Endodermal cell (in vitro differentiated cells): ENCODE measurements around the gene CCDC146. TPM values are rescaled to one million over a fixed set of nuclear protein-coding genes. Genes with fewer than 3 reads are reported as not detected.
"Not testable (repeated sequence)": the region's sequence is repeated elsewhere in the genome, so short reads cannot be mapped to it uniquely, and the experiment has no call there.

Experiments
- DNase-seq: peaks from one replicate; pipeline ENCODE4 v3.0.0-alpha.2; 2017
- H3K27ac ChIP-seq: 2 replicates; pipeline ENCODE4 v1.5.1; 2013; ENCODE audit warnings: mild to moderate bottlenecking, low read depth, low read length, moderate library complexity
- H3K27me3 ChIP-seq: 2 replicates; pipeline ENCODE4 v1.6.1; 2013; ENCODE audit warnings: mild to moderate bottlenecking, low read length, moderate library complexity; ENCODE audit not compliant: insufficient read depth, control insufficient read depth, poor library complexity, severe bottlenecking
- H3K36me3 ChIP-seq: 2 replicates; pipeline ENCODE4 v1.7.0; 2013; ENCODE audit warnings: mild to moderate bottlenecking, low read length, moderate library complexity; ENCODE audit not compliant: control insufficient read depth, insufficient read depth
- H3K4me1 ChIP-seq: one replicate; pipeline ENCODE4 v1.7.0; 2013; ENCODE audit warnings: low read length; ENCODE audit not compliant: control insufficient read depth, insufficient read depth
- H3K4me3 ChIP-seq: 2 replicates; pipeline ENCODE4 v1.5.1; 2013; ENCODE audit warnings: mild to moderate bottlenecking, low read length, moderate library complexity
- H3K9ac ChIP-seq: 2 replicates; pipeline ENCODE4 v1.6.1; 2013; ENCODE audit warnings: mild to moderate bottlenecking, low read length, moderate library complexity; ENCODE audit not compliant: poor library complexity, severe bottlenecking; ENCODE audit errors: extremely low read depth
- H3K9me3 ChIP-seq: 2 replicates; pipeline ENCODE4 v1.6.1; 2013; ENCODE audit warnings: mild to moderate bottlenecking, low read length, moderate library complexity; ENCODE audit not compliant: control insufficient read depth
- H3K27ac Mint-ChIP-seq: 2 replicates; pipeline ENCODE4 v1.8.0; 2020; ENCODE audit warnings: mixed read lengths
- H3K27me3 Mint-ChIP-seq: 2 replicates; pipeline ENCODE4 v1.8.0; 2021; ENCODE audit warnings: mild to moderate bottlenecking, mixed read lengths; ENCODE audit not compliant: insufficient read depth
- H3K36me3 Mint-ChIP-seq: 2 replicates; pipeline ENCODE4 v1.8.0; 2020; ENCODE audit warnings: low read depth, mixed read lengths
- H3K4me1 Mint-ChIP-seq: 2 replicates; pipeline ENCODE4 v1.8.0; 2020; ENCODE audit warnings: mixed read lengths
- H3K4me3 Mint-ChIP-seq: 2 replicates; pipeline ENCODE4 v1.8.0; 2020; ENCODE audit warnings: mild to moderate bottlenecking, moderate library complexity, mixed read lengths
- H3K9me3 Mint-ChIP-seq: 2 replicates; pipeline ENCODE4 v1.8.0; 2020; ENCODE audit warnings: mild to moderate bottlenecking, mixed read lengths
- WGBS, 2 experiments: methylation state at CpG; one replicate each; pipeline versions ENCODE4 v1.1.5 to v1.1.7; 2013; ENCODE audit warnings: missing lambda C conversion rate in 2 of 2, mixed read lengths in 1 of 2; ENCODE audit not compliant: insufficient coverage in 1 of 2, insufficient read length in 1 of 2; 5-methylcytosine and 5-hydroxymethylcytosine counted together
- total RNA-seq, 2 donors: library from RNA; stranded (reverse); fragmentation: NEBNext Ultra II Directional in 1 of 2; extraction: Animal tissue kit (Norgen Biotek cat#: 25700) in 1 of 2; gene quantifications; 2 replicates in 1 of 2; 3 replicates in 1 of 2; pipeline ENCODE4 v1.2.1, GENCODE V29; 2021
- TF ChIP-seq, protein P1 (sequence below): fragments of 200-600 bp; sonication (generic); conservative IDR thresholded peaks from 2 replicates; pipeline ENCODE4 v1.5.0; 2021; ENCODE audit warnings: antibody characterized with exemption, mild to moderate bottlenecking

CCDC146 gene
- total RNA-seq, 2 donors from 2014 or later: 2.7 to 5.2 TPM

DNA sequence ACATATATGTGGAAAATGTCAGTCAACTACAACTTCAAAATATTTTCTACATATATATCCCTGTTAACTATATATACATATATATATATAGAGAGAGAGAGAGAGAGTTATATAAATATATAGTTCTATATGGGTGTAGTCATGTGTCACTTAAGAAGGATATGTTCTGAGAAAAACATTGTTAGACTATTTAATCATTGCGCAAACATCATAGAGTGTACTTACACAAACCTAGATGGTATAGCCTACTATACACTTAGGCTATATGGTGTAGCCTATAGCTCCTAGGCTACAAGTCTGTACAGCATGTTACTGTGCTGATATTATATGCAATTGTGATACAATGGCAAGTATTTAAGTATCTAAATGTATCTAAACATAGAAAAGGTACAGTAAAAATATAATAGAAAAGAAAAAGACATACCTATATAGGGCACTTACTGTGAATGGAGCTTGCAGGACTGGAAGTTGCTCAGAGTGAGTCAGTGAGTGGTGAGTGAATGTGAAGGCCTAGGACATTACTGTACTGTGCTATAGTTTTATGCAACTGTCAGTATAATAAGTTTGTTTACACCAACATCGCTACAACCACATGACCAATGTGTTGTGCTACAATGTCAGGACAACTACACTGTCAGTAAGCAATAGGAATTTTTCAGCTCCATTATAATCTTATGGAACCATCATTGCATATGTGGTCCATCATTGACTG is 95.2 kb downstream of the CCDC146 start:
- Mint-ChIP-seq H3K27ac (no peak overlapping the region), H3K4me3 (no peak overlapping the region), H3K9me3 (peaks cover 35% of the 10 kb centered on the region), H3K36me3 (no peaks in the 10 kb centered on the region), H3K27me3 (no peaks in the 10 kb centered on the region), H3K4me1 (no peaks in the 10 kb centered on the region)
- 91% methylated on average over 2 of the region's 2 CpGs; no CpG with 5 or more reads in 1 of the 2 experiments for WGBS, 2 experiments
- DNase-seq: no peak
- Histone ChIP-seq H3K36me3 (no peaks in the 10 kb centered on the region), H3K27me3 (no peaks in the 10 kb centered on the region), H3K4me1 (no peaks in the 10 kb centered on the region), H3K4me3 (no peak overlapping the region), H3K9me3 (peaks cover 32% of the 10 kb centered on the region), H3K9ac (no peak overlapping the region), H3K27ac (no peak overlapping the region)
- TF ChIP-seq, protein P1, sequence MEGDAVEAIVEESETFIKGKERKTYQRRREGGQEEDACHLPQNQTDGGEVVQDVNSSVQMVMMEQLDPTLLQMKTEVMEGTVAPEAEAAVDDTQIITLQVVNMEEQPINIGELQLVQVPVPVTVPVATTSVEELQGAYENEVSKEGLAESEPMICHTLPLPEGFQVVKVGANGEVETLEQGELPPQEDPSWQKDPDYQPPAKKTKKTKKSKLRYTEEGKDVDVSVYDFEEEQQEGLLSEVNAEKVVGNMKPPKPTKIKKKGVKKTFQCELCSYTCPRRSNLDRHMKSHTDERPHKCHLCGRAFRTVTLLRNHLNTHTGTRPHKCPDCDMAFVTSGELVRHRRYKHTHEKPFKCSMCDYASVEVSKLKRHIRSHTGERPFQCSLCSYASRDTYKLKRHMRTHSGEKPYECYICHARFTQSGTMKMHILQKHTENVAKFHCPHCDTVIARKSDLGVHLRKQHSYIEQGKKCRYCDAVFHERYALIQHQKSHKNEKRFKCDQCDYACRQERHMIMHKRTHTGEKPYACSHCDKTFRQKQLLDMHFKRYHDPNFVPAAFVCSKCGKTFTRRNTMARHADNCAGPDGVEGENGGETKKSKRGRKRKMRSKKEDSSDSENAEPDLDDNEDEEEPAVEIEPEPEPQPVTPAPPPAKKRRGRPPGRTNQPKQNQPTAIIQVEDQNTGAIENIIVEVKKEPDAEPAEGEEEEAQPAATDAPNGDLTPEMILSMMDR: no peak

DNA sequence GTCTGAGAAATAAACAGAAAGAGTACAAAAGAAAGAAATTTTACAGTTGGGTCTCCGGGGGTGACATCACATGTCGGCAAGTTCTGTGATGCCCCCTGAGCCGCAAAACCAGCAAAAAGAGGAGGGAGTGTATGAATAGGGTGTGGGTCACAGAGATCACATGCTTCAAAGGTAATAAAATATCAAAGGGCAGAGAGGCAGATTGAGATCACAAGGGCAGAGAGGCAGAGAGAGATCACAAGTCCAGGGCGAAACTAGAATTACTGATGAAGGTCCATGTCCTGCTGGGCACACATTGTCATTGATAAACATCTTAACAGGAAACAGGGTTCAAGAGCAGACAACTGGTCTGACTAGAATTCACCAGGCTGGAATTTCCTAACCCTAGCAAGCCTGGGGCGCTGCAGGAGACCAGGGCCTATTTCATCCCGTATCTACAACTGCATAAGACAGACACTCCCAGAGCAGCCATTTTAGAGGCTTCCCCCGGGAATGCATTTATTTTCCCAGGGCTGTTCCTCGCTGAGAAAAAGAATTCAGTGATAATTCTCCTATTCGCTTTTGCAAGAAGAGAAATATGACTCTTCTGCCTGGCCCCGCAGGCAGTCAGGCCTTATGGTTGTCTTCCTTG is 97.4 kb downstream of the CCDC146 start:
- H3K27ac ChIP-seq, H3K27me3 ChIP-seq, H3K4me1 ChIP-seq, H3K4me3 ChIP-seq, H3K4me1 Mint-ChIP-seq, DNase-seq, H3K27me3 Mint-ChIP-seq, H3K9ac ChIP-seq, H3K4me3 Mint-ChIP-seq, H3K36me3 ChIP-seq, H3K27ac Mint-ChIP-seq, H3K36me3 Mint-ChIP-seq: not testable (repeated sequence)
- 93 to 95% methylated on average over 7 to 10 of the region's 10 CpGs for WGBS, 2 experiments
- H3K9me3 Mint-ChIP-seq: peaks cover 26% of the 10 kb centered on the region
- peaks cover 26% of the 10 kb centered on the region for H3K9me3 ChIP-seq

DNA sequence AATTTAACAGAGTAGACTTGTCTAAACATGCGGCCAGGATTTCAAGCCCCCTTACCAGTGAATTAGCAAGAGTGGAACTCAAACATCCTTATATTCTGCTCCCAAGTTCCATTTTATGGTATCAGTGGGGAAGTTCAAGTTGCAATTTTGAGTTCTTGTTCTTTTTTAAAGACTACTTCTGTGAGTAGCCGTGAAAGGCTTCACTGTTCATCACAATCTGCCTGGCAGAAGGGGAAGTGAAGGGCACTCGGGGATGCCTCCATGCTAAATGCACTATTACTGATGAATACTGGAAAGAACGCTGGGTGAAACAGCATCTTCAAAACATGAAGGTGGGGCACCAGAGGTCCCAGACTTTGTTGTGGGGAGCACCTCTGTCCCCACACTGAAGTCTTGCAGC is 99.7 kb downstream of the CCDC146 start:
- Histone ChIP-seq H3K9ac (no peak overlapping the region), H3K27me3 (no peaks in the 10 kb centered on the region), H3K27ac (no peak overlapping the region), H3K4me3 (no peak overlapping the region), H3K4me1 (no peaks in the 10 kb centered on the region), H3K9me3 (peaks cover 26% of the 10 kb centered on the region), H3K36me3 (no peaks in the 10 kb centered on the region)
- DNase-seq: no peak
- WGBS, 2 experiments: 87 to 91% methylated on average over 3 to 4 of the region's 4 CpGs
- Mint-ChIP-seq H3K4me3 (no peak overlapping the region), H3K4me1 (no peaks in the 10 kb centered on the region), H3K36me3 (no peaks in the 10 kb centered on the region), H3K9me3 (peaks cover 26% of the 10 kb centered on the region), H3K27ac (no peak overlapping the region), H3K27me3 (no peaks in the 10 kb centered on the region)
- TF ChIP-seq, protein P1: no peak
